T-cell (primary cell): ENCODE measurements around the gene NLRP14. TPM values are rescaled to one million over a fixed set of nuclear protein-coding genes. Genes with fewer than 3 reads are reported as not detected.

ENCODE experiments used
- total RNA-seq, 35 experiments: library from RNA in 6 of 35; stranded (reverse) in 6 of 35; fragments of 120-200 nt in 1 of 35; gene quantifications; one replicate each; pipeline versions ENCODE4 v1.2.1 to v1.2.4 and lab custom pipeline; 2013 to 2026

Gene NLRP14
- total RNA-seq, 5 donors from 2014 or later (not counting 1 experiment from before 2014, with no cell fraction given), result 0.13 TPM; not detected in 4

Other genes starting within 250 kb of the NLRP14 start
- gene OR2AG2, start 248.5 kb upstream of the NLRP14 start, total RNA-seq, result not detected
- gene OR2AG1, start 237.5 kb upstream of the NLRP14 start, total RNA-seq, result not detected
- gene OR6A2, start 220.8 kb upstream of the NLRP14 start, total RNA-seq, result under 1 TPM in 1 of 5 donors, not detected in 4; 0.35 TPM
- gene OR10A5, start 174.8 kb upstream of the NLRP14 start, total RNA-seq, result not detected
- not detected for gene OR10A2, start 157.4 kb upstream of the NLRP14 start, total RNA-seq
- not detected for gene OR10A4, start 143.9 kb upstream of the NLRP14 start, total RNA-seq
- gene OR2D2, start 128.0 kb upstream of the NLRP14 start, total RNA-seq, result not detected
- gene OR2D3, start 99.5 kb upstream of the NLRP14 start, total RNA-seq, result not detected
- gene ZNF215, start 94.1 kb upstream of the NLRP14 start, total RNA-seq, result under 1 TPM in 4 of 5 donors, not detected in 1; 0.10 to 0.70 (median 0.39) TPM
- gene ZNF214, start 133 bp upstream of the NLRP14 start, total RNA-seq, result not detected
- gene RBMXL2, start 68.5 kb downstream of the NLRP14 start, total RNA-seq, result not detected
- not detected for gene SYT9, start 231.4 kb downstream of the NLRP14 start, total RNA-seq